GM23338 (cell line): ENCODE measurements around the gene ADI1. TPM values are rescaled to one million over a fixed set of nuclear protein-coding genes. Genes with fewer than 3 reads are reported as not detected.

Source experiments
- ATAC-seq: fragments of 200-7000 bp; cut with Tn5 transposase; 3 replicates; pipeline ENCODE4 v1.9.1; 2020
- DNase-seq: peaks from one replicate; pipeline ENCODE4 v3.0.0-alpha.2; 2015; ENCODE audit warnings: low spot score
- H2AFZ ChIP-seq: fragments of 200-600 bp; sonication (generic); 2 replicates; pipeline ENCODE4 v1.8.0; 2016; ENCODE audit warnings: antibody characterized with exemption, mild to moderate bottlenecking, moderate library complexity
- H3F3A ChIP-seq: fragments of 200-600 bp; sonication (generic); replicated peaks from 2 replicates; pipeline ENCODE4 v1.8.0; 2017; ENCODE audit warnings: antibody characterized with exemption, mixed run types, low read depth
- H3K27ac ChIP-seq: fragments of 200-600 bp; sonication (generic); 2 replicates; pipeline ENCODE4 v1.6.1; 2016; ENCODE audit warnings: low read depth
- H3K27me3 ChIP-seq: fragments of 200-600 bp; sonication (generic); 2 replicates; pipeline ENCODE4 v1.8.0; 2016; ENCODE audit warnings: mild to moderate bottlenecking, mixed run types, moderate library complexity; ENCODE audit not compliant: insufficient read depth
- H3K36me3 ChIP-seq: fragments of 200-600 bp; sonication (generic); 2 replicates; pipeline ENCODE4 v1.8.0; 2016; ENCODE audit warnings: mild to moderate bottlenecking; ENCODE audit not compliant: insufficient read depth
- H3K4me1 ChIP-seq: fragments of 200-600 bp; sonication (generic); 2 replicates; pipeline ENCODE4 v1.8.0; 2016; ENCODE audit warnings: mild to moderate bottlenecking, moderate library complexity; ENCODE audit not compliant: insufficient read depth
- H3K4me2 ChIP-seq: fragments of 200-600 bp; sonication (generic); 2 replicates; pipeline ENCODE4 v1.7.1; 2017; ENCODE audit warnings: mixed run types
- H3K4me3 ChIP-seq: fragments of 200-600 bp; sonication (generic); 2 replicates; pipeline ENCODE4 v1.6.1; 2016; ENCODE audit warnings: mixed run types
- H3K79me2 ChIP-seq: fragments of 200-600 bp; sonication (generic); replicated peaks from 2 replicates; pipeline ENCODE4 v1.8.0; 2017; ENCODE audit warnings: mild to moderate bottlenecking; ENCODE audit not compliant: insufficient read depth
- H3K9me2 ChIP-seq: fragments of 200-600 bp; sonication (generic); 2 replicates; pipeline ENCODE4 v1.8.0; 2017; ENCODE audit not compliant: insufficient read depth
- H4K20me1 ChIP-seq: fragments of 200-600 bp; sonication (generic); replicated peaks from 2 replicates; pipeline ENCODE4 v1.8.0; 2017; ENCODE audit warnings: mild to moderate bottlenecking; ENCODE audit not compliant: insufficient read depth
- H3K27ac Mint-ChIP-seq: 2 replicates; pipeline ENCODE4 v1.8.0; 2020; ENCODE audit warnings: inconsistent platforms, mild to moderate bottlenecking, moderate library complexity, mixed read lengths
- H3K27me3 Mint-ChIP-seq: 3 replicates; pipeline ENCODE4 v1.8.0; 2022; ENCODE audit warnings: low read depth, mild to moderate bottlenecking, moderate library complexity, mixed read lengths, inconsistent platforms; ENCODE audit not compliant: insufficient read depth, poor library complexity
- H3K36me3 Mint-ChIP-seq: 3 replicates; pipeline ENCODE4 v1.8.0; 2021; ENCODE audit warnings: low read depth, mild to moderate bottlenecking, inconsistent platforms, moderate library complexity, mixed read lengths
- H3K4me1 Mint-ChIP-seq: 3 replicates; pipeline ENCODE4 v1.8.0; 2020; ENCODE audit warnings: mild to moderate bottlenecking, inconsistent platforms, mixed read lengths
- H3K4me3 Mint-ChIP-seq: 3 replicates; pipeline ENCODE4 v1.8.0; 2021; ENCODE audit warnings: moderate library complexity, mild to moderate bottlenecking, inconsistent platforms, mixed read lengths
- H3K9me3 Mint-ChIP-seq: 3 replicates; pipeline ENCODE4 v1.8.0; 2020; ENCODE audit warnings: moderate library complexity, mild to moderate bottlenecking, inconsistent platforms, mixed read lengths
- CREB1 ChIP-seq: fragments of 250-450 bp; sonication (Bioruptor Pico); IDR thresholded peaks from 2 replicates; pipeline ENCODE4 v1.5.0; 2020; ENCODE audit warnings: low read depth, mild to moderate bottlenecking, moderate library complexity
- ETS1 ChIP-seq: IDR thresholded peaks from 2 replicates; pipeline ENCODE4 v1.6.1; 2016; ENCODE audit warnings: antibody characterized with exemption
- EZH2phosphoT487 ChIP-seq: fragments of 200-600 bp; sonication (generic); IDR thresholded peaks from one replicate; pipeline ENCODE4 v1.8.1; 2018; ENCODE audit warnings: antibody characterized with exemption; ENCODE audit not compliant: unreplicated experiment
- JUNB ChIP-seq: IDR thresholded peaks from one replicate; pipeline ENCODE4 v1.6.1; 2016; ENCODE audit warnings: antibody characterized with exemption; ENCODE audit not compliant: unreplicated experiment
- NANOG ChIP-seq: IDR thresholded peaks from 2 replicates; pipeline ENCODE4 v1.6.1; 2016; ENCODE audit warnings: antibody characterized with exemption, borderline replicate concordance
- POLR2AphosphoS5 ChIP-seq: IDR thresholded peaks from 2 replicates; pipeline ENCODE4 v1.6.1; 2016; ENCODE audit warnings: antibody characterized with exemption, low read depth
- ZNF114 ChIP-seq: fragments of 250-450 bp; sonication (Bioruptor Pico); IDR thresholded peaks from 2 replicates; pipeline ENCODE4 v1.5.0; 2020; ENCODE audit warnings: mild to moderate bottlenecking, moderate library complexity
- ZNF331 ChIP-seq: fragments of 250-450 bp; sonication (Bioruptor Pico); IDR thresholded peaks from 2 replicates; pipeline ENCODE4 v1.5.0; 2020; ENCODE audit warnings: low read depth, mild to moderate bottlenecking, moderate library complexity
- ZNF462 ChIP-seq: fragments of 250-450 bp; sonication (Bioruptor Pico); IDR thresholded peaks from 2 replicates; pipeline ENCODE4 v1.5.0; 2020; ENCODE audit warnings: mild to moderate bottlenecking, moderate library complexity
- polyA plus RNA-seq: library from polyadenylated mRNA; unstranded; fragments of >200 nt; fragmentation: Nextera tagmentation; extraction: Ambion mirVana; gene quantifications from 2 replicates; pipeline ENCODE4 v1.2.1, GENCODE V29; 2016
- total RNA-seq: library from RNA; depleted of rRNA; stranded (reverse); fragments of >200 nt; shearing (Covaris generic); gene quantifications from 2 replicates; pipeline ENCODE4 v1.2.3, GENCODE V29; 2014
- TF ChIP-seq, protein P1 (sequence below): IDR thresholded peaks from one replicate; pipeline ENCODE4 v1.6.1; 2018; ENCODE audit warnings: antibody characterized with exemption; ENCODE audit not compliant: unreplicated experiment

ADI1 gene
- total and polyA plus RNA-seq, 2 experiments from 2014 or later, result 16.3 to 31.9 TPM

DNA sequence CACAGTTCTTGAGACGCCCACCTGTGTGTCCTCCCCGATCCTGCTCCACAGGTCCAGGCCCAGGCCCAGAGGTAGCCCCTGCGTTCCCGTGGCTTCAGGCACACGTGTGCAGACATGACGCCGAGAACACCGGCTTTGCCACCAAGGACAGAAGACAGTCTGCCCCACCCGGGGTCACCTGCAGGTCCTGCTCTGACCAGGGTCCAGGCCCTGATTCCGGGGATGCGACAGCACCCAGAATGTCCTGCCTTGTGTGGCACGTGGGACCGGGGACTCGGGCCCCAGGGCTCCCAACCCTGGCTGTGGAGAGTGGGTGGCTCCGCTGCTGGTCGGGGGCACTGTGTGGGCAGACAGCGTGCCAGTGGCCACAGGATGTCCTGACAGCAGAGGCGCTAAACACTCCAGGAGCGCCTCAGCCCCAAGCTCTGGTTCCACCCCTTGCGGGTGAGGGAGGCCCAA is 36.9 kb downstream of the ADI1 start:
- no peak; the same call in 2 of the 3 replicates for ATAC-seq
- Histone ChIP-seq H4K20me1 (no peaks in the 10 kb centered on the region), H3K4me1 (no peaks in the 10 kb centered on the region), H3F3A (no peaks in the 10 kb centered on the region), H3K79me2 (no peaks in the 10 kb centered on the region), H3K4me2 (peak overlapping the region; percentile 14; the same call in 1 of the 2 replicates), H3K36me3 (no peaks in the 10 kb centered on the region), H3K27ac (no peak overlapping the region), H3K27me3 (no peaks in the 10 kb centered on the region), H2AFZ (no peak overlapping the region), H3K9me2 (no peaks in the 10 kb centered on the region), H3K4me3 (no peak overlapping the region)
- H3K36me3 Mint-ChIP-seq, result peaks cover 39% of the 10 kb centered on the region
- peaks cover 11% of the 10 kb centered on the region for H3K27me3 Mint-ChIP-seq
- DNase-seq, result no peak
- H3K9me3 Mint-ChIP-seq, result peaks cover 11% of the 10 kb centered on the region
- TF ChIP-seq POLR2AphosphoS5 (no peak), CREB1 (CRISPR knock-in tag) (no peak), EZH2phosphoT487 (no peak), JUNB (no peak), ZNF462 (no peak), NANOG (no peak), ETS1 (no peak), ZNF331 (CRISPR knock-in tag) (no peak), ZNF114 (CRISPR knock-in tag) (no peak)
- TF ChIP-seq, protein P1, sequence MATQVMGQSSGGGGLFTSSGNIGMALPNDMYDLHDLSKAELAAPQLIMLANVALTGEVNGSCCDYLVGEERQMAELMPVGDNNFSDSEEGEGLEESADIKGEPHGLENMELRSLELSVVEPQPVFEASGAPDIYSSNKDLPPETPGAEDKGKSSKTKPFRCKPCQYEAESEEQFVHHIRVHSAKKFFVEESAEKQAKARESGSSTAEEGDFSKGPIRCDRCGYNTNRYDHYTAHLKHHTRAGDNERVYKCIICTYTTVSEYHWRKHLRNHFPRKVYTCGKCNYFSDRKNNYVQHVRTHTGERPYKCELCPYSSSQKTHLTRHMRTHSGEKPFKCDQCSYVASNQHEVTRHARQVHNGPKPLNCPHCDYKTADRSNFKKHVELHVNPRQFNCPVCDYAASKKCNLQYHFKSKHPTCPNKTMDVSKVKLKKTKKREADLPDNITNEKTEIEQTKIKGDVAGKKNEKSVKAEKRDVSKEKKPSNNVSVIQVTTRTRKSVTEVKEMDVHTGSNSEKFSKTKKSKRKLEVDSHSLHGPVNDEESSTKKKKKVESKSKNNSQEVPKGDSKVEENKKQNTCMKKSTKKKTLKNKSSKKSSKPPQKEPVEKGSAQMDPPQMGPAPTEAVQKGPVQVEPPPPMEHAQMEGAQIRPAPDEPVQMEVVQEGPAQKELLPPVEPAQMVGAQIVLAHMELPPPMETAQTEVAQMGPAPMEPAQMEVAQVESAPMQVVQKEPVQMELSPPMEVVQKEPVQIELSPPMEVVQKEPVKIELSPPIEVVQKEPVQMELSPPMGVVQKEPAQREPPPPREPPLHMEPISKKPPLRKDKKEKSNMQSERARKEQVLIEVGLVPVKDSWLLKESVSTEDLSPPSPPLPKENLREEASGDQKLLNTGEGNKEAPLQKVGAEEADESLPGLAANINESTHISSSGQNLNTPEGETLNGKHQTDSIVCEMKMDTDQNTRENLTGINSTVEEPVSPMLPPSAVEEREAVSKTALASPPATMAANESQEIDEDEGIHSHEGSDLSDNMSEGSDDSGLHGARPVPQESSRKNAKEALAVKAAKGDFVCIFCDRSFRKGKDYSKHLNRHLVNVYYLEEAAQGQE, result no peak
- H3K4me3 Mint-ChIP-seq, result no peak overlapping the region
- peaks cover 3% of the 10 kb centered on the region; the same call in 2 of the 3 replicates for H3K4me1 Mint-ChIP-seq
- no peak overlapping the region for H3K27ac Mint-ChIP-seq
